Skeletal muscle tissue (tissue), 4 donors: ENCODE measurements around the gene SPATA19. TPM values are rescaled to one million over a fixed set of nuclear protein-coding genes. Genes with fewer than 3 reads are reported as not detected.

ENCODE experiments used
- H3K27ac ChIP-seq: one replicate; pipeline ENCODE4 v1.7.0; 2013; ENCODE audit warnings: mild to moderate bottlenecking, low read depth, low read length, inconsistent platforms
- H3K27me3 ChIP-seq, 3 donors: one replicate each; pipeline ENCODE4 v1.7.0; 2013; ENCODE audit warnings: low read length in 3 of 3; ENCODE audit not compliant: control insufficient read depth in 3 of 3, insufficient read depth in 3 of 3
- H3K36me3 ChIP-seq, 3 donors: one replicate each; pipeline ENCODE4 v1.7.0; 2013; ENCODE audit warnings: low read length in 3 of 3; ENCODE audit not compliant: control insufficient read depth in 3 of 3, insufficient read depth in 3 of 3
- H3K4me1 ChIP-seq, 3 donors: one replicate each; pipeline ENCODE4 v1.7.0; 2013; ENCODE audit warnings: low read length in 3 of 3, mild to moderate bottlenecking in 3 of 3; ENCODE audit not compliant: control insufficient read depth in 3 of 3, insufficient read depth in 3 of 3
- H3K4me3 ChIP-seq, 3 donors: one replicate each; pipeline ENCODE4 v1.7.0; 2013; ENCODE audit warnings: low read length in 3 of 3
- H3K9ac ChIP-seq, 3 donors: one replicate each; pipeline ENCODE4 v1.7.0; 2013; ENCODE audit warnings: low read length in 3 of 3, mild to moderate bottlenecking in 3 of 3, moderate library complexity in 2 of 3, low read depth in 1 of 3
- H3K9me3 ChIP-seq, 3 donors: one replicate each; pipeline ENCODE4 v1.7.0; 2013; ENCODE audit warnings: low read length in 3 of 3; ENCODE audit not compliant: control insufficient read depth in 3 of 3
- total RNA-seq: library from RNA; depleted of rRNA; stranded (reverse); fragments of >200 nt; gene quantifications from one replicate; pipeline ENCODE4 v1.2.3, GENCODE V29; 2014
- donor health status: Osteomylitis.

SPATA19 gene
- total RNA-seq, 1 donor from 2014 or later = not detected

GRCh38 chr11:133793271-133794035 is 51.9 kb downstream of the SPATA19 start:
- Histone ChIP-seq H3K36me3 (no peaks in the 10 kb centered on the region), H3K27me3 (peaks cover 0 to 12% (median 9%) of the 10 kb centered on the region in 3 donors), H3K9ac (no peak overlapping the region), H3K27ac (no peak overlapping the region), H3K4me3 (no peak overlapping the region), H3K9me3 (peaks cover 0 to 6% (median 0%) of the 10 kb centered on the region in 3 donors), H3K4me1 (no peaks in the 10 kb centered on the region)

- no peak overlapping the region for H3K4me3 ChIP-seq
- H3K27me3 ChIP-seq = peaks cover 0 to 20% (median 7%) of the 10 kb centered on the region in 3 donors
These were observed 54.3 kb downstream of the SPATA19 start for GRCh38 chr11:133790995-133791394.

More at GRCh38 chr11:133790995-133791394, 54.3 kb downstream of the SPATA19 start:
- no peak overlapping the region for H3K27ac ChIP-seq
- H3K9ac ChIP-seq = no peak overlapping the region
- no peaks in the 10 kb centered on the region for H3K4me1 ChIP-seq
- peaks cover 0 to 6% (median 0%) of the 10 kb centered on the region in 3 donors for H3K9me3 ChIP-seq
- no peaks in the 10 kb centered on the region for H3K36me3 ChIP-seq

Other genes with a start within 250 kb of the SPATA19 start
- gene IGSF9B, start 111.5 kb upstream of the SPATA19 start, total RNA-seq = 4.7 TPM
- 65.8 TPM for gene JAM3, start 223.6 kb upstream of the SPATA19 start, total RNA-seq